Activated CD4-positive, alpha-beta memory T cell treated with anti-CD3 and anti-CD28 coated beads, Interleukin-2, amount 10 ng/mL, durations not matched to agents 7 days and 5 days (primary cell): ENCODE results near the gene ZNF697. TPM values are rescaled to one million over a fixed set of nuclear protein-coding genes. Genes with fewer than 3 reads are reported as not detected.
A peak's percentile ranks its signal among the peaks of the same experiment; 100 is the strongest.

Source experiments
- CTCF ChIA-PET: fragments of 350-600 bp; sonication (Branson Sonifier 250); formaldehyde crosslinking; loops from one replicate; lab custom pipeline; 2021; ENCODE audit warnings: antibody characterized with exemption, inconsistent platforms; lab: Charles Lee
- POLR2A ChIA-PET: fragments of 350-600 bp; sonication (Branson Sonifier 250); formaldehyde crosslinking; loops from one replicate; lab custom pipeline; 2021; ENCODE audit warnings: antibody characterized with exemption; lab: Charles Lee
- DNase-seq: peaks from one replicate; pipeline ENCODE4 v3.0.0-alpha.2; 2020
- H3K27ac Mint-ChIP-seq: one replicate; pipeline ENCODE4 v1.8.0; 2021; ENCODE audit warnings: mild to moderate bottlenecking, mixed read lengths
- H3K27me3 Mint-ChIP-seq: one replicate; pipeline ENCODE4 v1.8.0; 2021; ENCODE audit warnings: mixed read lengths
- H3K36me3 Mint-ChIP-seq: one replicate; pipeline ENCODE4 v1.8.0; 2021; ENCODE audit warnings: low read depth, mixed read lengths
- H3K4me1 Mint-ChIP-seq: one replicate; pipeline ENCODE4 v1.8.0; 2021; ENCODE audit warnings: mixed read lengths
- H3K4me3 Mint-ChIP-seq: one replicate; pipeline ENCODE4 v1.8.0; 2021; ENCODE audit warnings: mild to moderate bottlenecking, mixed read lengths
- H3K9me3 Mint-ChIP-seq: one replicate; pipeline ENCODE4 v1.8.0; 2021; ENCODE audit warnings: mixed read lengths
- total RNA-seq, 2 experiments: library from RNA; stranded (reverse); gene quantifications; one replicate each; pipeline ENCODE4 v1.2.3, GENCODE V29; 2021

Gene ZNF697
- total RNA-seq, 2 experiments from 2014 or later = 0.13 to 0.15 TPM

DNA sequence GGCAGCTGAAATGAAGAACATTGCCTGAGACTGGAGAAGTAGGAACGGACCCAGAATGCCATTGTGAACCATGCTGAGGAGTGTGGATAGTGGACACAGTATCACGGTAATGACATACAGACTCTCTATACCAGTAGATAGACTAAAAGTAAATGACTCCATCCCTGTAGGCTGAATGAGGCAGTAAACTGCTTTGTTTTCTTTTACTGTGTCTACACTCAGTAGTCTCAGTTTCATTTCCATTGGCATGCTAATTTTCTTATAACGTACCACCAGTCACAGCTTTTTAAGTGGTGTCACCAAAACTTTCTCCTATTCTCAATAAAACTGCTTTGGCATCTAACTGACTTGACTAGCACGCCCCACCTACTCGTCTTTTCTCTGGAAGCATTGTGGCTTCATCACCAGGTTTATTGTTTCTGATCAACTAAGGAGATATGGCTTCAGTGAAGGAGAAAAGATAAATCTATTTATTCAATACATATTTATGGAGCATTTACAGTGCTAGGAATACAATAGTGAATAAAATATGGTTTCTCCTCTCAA is 8.4 kb upstream of the ZNF697 start:
- Mint-ChIP-seq H3K36me3 (no peaks in the 10 kb centered on the region), H3K4me1 (peaks cover under 1% of the 10 kb centered on the region), H3K27ac (no peak overlapping the region), H3K4me3 (no peak overlapping the region), H3K9me3 (no peaks in the 10 kb centered on the region), H3K27me3 (peaks cover 50% of the 10 kb centered on the region)
- no peak for DNase-seq
- ChIA-PET CTCF (interaction anchor here (1.5 to 1.6 kb wide), 2 partner anchors 19 to 22 kb away, joined by 3 to 6 read pairs; no protein-coding TSS in a partner anchor), POLR2A (no interaction called here)

DNA sequence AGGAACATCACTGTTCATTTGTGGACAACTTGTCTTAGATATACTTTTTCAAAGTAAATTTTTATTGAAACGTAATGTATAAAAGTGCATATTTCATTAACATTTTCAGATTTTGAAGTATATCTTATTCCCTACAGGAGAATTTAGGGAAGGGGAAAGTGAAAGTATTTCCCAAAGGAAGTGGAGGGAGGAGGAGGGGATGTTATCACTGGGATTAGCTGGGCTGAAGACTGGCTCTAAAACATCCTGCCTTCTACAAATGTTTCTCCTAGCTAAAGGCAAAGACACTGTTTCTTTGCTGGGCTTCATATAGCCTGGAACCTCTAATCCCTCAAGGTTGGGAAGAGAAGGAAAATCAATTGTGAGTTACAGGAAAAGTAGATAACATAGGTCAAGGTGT is 7.1 kb upstream of the ZNF697 start:
- Mint-ChIP-seq H3K9me3 (no peaks in the 10 kb centered on the region), H3K36me3 (no peaks in the 10 kb centered on the region), H3K27ac (no peak overlapping the region), H3K4me3 (no peak overlapping the region), H3K4me1 (no peaks in the 10 kb centered on the region), H3K27me3 (peaks cover 62% of the 10 kb centered on the region)
- CTCF ChIA-PET = interaction anchor here (1.3 to 1.6 kb wide), 2 partner anchors 20 kb away, joined by 6 read pairs; no protein-coding TSS in a partner anchor
- POLR2A ChIA-PET = no interaction called here
- DNase-seq = no peak

DNA sequence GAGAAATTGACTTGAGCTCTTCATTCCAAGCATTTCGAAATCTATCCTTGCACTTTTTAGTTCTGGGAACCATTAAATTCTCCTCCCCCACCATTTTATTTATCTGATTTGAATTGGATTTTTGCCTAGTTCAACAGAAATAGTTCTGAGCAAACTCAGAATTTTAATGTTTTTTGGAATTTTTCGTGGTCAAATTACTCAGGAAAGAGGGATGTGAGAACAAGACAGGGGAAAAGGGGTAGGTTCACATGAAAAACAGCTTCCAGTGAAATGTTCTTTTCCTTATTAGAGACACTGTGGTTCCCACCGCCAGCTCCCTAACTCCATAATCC is 5.7 kb upstream of the ZNF697 start:
- no peak overlapping the region for H3K27ac Mint-ChIP-seq
- H3K4me1 Mint-ChIP-seq = peaks cover 2% of the 10 kb centered on the region
- ChIA-PET POLR2A (no interaction called here), CTCF (interaction anchor here (1.3 kb wide), 1 partner anchor 22 kb away, joined by 6 read pairs; no protein-coding TSS in a partner anchor)
- no peaks in the 10 kb centered on the region for H3K9me3 Mint-ChIP-seq
- no peak for DNase-seq
- H3K36me3 Mint-ChIP-seq = no peaks in the 10 kb centered on the region
- no peak overlapping the region for H3K4me3 Mint-ChIP-seq
- peaks cover 65% of the 10 kb centered on the region for H3K27me3 Mint-ChIP-seq

DNA sequence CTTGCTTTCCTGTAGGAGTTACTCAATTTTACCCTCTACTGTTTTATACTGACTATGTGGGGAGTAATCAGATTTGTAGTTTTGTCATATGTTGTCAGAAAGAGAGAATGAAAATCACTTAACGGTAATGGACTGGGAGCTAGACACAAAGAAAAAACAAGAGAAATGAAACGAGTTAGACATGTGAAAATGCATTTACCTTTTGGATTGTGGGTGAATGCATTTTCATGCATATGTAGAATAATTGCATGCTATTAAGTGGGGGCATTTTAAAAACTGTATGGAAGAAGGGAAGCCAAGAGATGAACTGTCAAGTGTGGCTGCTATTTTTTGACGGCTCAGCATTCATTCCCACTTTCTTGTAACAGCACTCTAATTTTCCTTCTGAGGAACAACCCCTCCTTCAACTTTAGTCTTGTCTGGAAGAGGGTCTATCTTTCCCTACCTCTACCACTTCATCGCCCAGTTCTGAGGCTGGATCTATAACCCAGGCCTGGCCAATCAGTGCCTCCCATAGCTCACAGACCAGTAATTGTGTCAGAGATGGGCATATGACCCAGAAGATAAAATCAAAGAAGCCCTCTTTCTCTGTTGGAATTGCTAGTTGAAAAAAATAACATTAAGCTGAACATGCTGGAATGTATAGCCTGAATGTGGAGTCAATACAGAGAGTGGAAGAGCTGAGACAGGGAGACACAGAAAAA is 5.2 kb upstream of the ZNF697 start:
- H3K4me3 Mint-ChIP-seq = no peak overlapping the region
- CTCF ChIA-PET = no interaction called here

DNA sequence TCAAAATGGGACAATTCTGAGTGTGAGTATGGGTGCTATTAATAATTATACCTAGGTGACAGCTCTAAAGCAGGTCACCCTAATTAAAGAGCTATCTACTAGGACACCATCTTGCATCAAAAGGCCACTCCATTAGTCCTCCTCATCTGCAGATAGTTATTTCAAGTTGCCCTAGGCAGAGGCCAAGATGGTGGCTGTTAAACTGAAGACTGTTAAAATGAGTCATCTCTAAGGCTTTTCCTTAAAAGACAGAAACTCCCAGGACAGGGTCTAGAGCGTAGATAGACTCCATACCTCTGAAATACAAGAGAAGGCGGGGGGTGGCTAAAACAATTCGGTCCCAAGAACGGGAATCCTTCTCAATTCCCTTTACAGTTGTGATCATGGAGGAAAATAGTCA is 4.5 kb upstream of the ZNF697 start:
- Mint-ChIP-seq H3K36me3 (no peaks in the 10 kb centered on the region), H3K4me3 (no peak overlapping the region), H3K27me3 (peaks cover 71% of the 10 kb centered on the region), H3K9me3 (no peaks in the 10 kb centered on the region), H3K4me1 (peaks cover 7% of the 10 kb centered on the region), H3K27ac (no peak overlapping the region)
- DNase-seq = no peak
- ChIA-PET POLR2A (no interaction called here), CTCF (no interaction called here)

More for the DNA sequence above, 5.2 kb upstream of the ZNF697 start:
- POLR2A ChIA-PET = no interaction called here
- H3K4me1 Mint-ChIP-seq = peaks cover 4% of the 10 kb centered on the region
- no peaks in the 10 kb centered on the region for H3K36me3 Mint-ChIP-seq
- H3K9me3 Mint-ChIP-seq = no peaks in the 10 kb centered on the region
- peaks cover 66% of the 10 kb centered on the region for H3K27me3 Mint-ChIP-seq
- no peak for DNase-seq
- no peak overlapping the region for H3K27ac Mint-ChIP-seq

DNA sequence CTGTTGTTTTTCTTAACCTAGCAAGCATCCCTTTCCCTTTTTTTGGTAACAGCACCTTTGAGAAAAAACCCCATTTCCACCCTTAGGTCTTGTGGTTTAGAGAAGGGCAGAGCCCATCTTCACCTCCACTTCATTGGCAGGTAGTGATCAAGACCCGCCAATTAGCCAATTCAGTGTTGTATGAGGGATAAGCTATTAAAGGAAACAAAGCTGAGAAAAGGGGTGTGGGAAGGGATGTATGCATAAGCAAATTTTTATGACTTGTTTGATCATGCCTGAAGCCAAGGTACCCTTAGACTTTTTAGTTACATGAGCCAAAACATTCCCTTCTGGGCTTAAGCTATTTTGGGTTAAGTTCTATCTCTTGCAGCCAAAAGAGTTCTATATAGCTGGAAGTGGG is 3.6 kb upstream of the ZNF697 start:
- H3K27me3 Mint-ChIP-seq = peaks cover 75% of the 10 kb centered on the region
- no peaks in the 10 kb centered on the region for H3K36me3 Mint-ChIP-seq
- no peaks in the 10 kb centered on the region for H3K9me3 Mint-ChIP-seq
- H3K4me1 Mint-ChIP-seq = peaks cover 7% of the 10 kb centered on the region
- ChIA-PET POLR2A (no interaction called here), CTCF (interaction anchor here (1.1 kb wide), 1 partner anchor 40 kb away, joined by 3 read pairs; no protein-coding TSS in a partner anchor)
- no peak for DNase-seq
- H3K27ac Mint-ChIP-seq = no peak overlapping the region
- H3K4me3 Mint-ChIP-seq = no peak overlapping the region

DNA sequence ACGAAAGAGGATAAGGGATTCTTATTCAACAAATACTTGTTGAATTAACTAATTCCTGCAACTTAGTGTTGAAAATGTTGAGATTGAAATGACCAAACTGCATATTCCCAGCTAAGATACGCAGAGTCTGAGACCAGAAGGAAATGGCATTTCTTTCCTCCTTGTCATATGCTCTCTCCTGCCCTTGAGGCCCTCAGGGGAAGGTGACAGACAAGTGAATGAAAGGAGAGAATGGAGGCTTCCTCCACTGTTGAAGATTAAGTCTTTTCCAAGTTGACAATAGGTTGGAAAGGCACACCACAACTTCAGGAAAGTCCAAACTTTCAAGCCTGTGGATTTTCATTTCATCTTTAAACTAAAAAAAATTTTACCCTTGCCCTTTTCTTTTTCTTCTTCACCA is 3.1 kb upstream of the ZNF697 start:
- peaks cover 10% of the 10 kb centered on the region for H3K4me1 Mint-ChIP-seq
- DNase-seq = no peak
- CTCF ChIA-PET = interaction anchor here (1.1 kb wide), 1 partner anchor 39 kb away, joined by 3 read pairs; no protein-coding TSS in a partner anchor
- H3K27me3 Mint-ChIP-seq = peaks cover 77% of the 10 kb centered on the region
- POLR2A ChIA-PET = no interaction called here
- H3K9me3 Mint-ChIP-seq = no peaks in the 10 kb centered on the region
- H3K36me3 Mint-ChIP-seq = no peaks in the 10 kb centered on the region
- H3K27ac Mint-ChIP-seq = no peak overlapping the region
- H3K4me3 Mint-ChIP-seq = no peak overlapping the region

DNA sequence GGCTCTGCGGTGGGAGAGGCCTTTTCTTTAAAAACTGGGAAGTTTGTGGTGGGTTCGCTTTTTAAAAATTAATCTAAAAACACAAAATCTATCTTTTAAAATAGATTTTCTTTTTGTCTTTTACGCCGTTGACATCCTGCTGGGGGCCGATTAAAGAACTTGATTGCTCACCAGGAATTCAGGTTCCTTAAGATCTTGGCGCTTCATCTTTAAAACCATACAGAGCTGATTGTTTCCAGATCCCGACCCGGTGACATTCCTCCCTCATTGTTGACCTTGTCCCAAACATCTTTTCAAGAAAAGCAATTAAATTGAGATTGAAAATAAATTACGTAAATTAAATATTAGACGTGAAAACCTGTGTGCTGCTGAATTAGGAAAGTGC is 546 bp upstream of the ZNF697 start:
- H3K4me3 Mint-ChIP-seq = peak overlapping the region; percentile 61
- no peak overlapping the region for H3K27ac Mint-ChIP-seq
- H3K36me3 Mint-ChIP-seq = no peaks in the 10 kb centered on the region
- no peak for DNase-seq
- peaks cover 85% of the 10 kb centered on the region for H3K27me3 Mint-ChIP-seq
- ChIA-PET POLR2A (no interaction called here), CTCF (interaction anchor here (1.1 to 2.1 kb wide), 4 partner anchors 10 to 37 kb away, joined by 3 to 19 read pairs (median 5); no protein-coding TSS in a partner anchor)
- H3K9me3 Mint-ChIP-seq = no peaks in the 10 kb centered on the region
- H3K4me1 Mint-ChIP-seq = peaks cover 10% of the 10 kb centered on the region

DNA sequence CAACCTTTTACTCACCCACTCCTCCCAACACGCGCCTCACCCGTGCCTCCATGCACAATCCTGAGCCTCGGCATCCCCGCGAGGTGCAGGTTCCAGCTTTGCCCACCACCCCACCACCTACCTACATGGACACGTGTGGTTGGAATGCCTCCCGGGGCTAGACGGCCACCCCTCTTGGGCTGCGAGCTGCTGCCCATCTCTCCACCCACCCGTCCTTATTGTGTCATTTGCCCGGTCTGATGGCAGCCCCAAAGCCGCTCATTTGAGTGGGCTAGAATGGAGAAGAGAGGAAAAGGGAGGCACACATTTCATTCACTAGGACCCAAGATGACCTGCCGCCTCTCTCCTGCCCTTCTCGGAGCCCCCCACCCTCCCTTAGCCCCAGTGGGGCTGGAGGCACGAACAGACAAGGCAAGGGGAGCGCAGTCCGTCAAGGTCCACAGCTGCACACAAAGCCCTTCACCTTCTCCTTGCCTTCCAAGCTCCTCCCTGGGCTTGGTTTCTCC is 785 bp downstream of the ZNF697 start:
- peaks cover 10% of the 10 kb centered on the region for H3K4me1 Mint-ChIP-seq
- H3K27ac Mint-ChIP-seq = no peak overlapping the region
- ChIA-PET POLR2A (no interaction called here), CTCF (interaction anchor here (2.1 kb wide), 1 partner anchor 29 kb away, joined by 19 read pairs; no protein-coding TSS in a partner anchor)
- peaks cover 79% of the 10 kb centered on the region for H3K27me3 Mint-ChIP-seq
- H3K9me3 Mint-ChIP-seq = no peaks in the 10 kb centered on the region
- H3K4me3 Mint-ChIP-seq = peak overlapping the region; percentile 53
- no peaks in the 10 kb centered on the region for H3K36me3 Mint-ChIP-seq
- DNase-seq = no peak

DNA sequence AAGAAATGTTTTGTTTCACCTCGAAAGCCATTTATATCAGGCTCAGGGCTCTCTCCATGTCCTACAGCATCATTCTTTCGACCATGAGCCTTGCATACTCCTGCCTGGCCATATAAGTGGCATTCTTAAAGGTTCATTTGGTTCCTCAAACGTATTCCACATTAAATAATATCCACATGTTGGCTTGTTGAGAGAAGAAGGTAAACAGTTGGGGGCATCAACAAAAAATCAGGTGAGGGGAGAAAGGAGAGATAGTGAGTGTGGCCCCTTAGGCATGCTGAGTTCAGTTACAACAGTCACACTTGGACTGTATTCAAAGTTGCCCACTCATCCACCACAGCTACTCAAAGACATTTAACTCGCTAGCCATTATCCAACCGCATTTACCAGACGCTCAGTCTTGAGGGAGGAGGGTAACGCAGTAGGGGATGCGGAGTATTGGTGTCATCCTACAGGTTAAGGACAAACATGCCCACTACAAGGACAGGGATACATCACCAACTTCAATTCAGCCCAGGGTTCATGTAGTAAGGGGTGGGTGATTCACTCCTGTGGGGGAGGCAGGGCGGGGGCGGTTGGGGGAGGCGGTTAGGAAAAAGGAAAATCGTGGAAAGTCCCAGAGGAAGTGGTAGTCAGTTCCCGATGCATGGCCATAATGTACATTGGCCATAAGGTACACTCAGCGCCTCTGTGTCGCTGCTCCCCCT is 1.4 kb downstream of the ZNF697 start:
- Mint-ChIP-seq H3K4me3 (no peak overlapping the region), H3K27ac (no peak overlapping the region), H3K9me3 (no peaks in the 10 kb centered on the region), H3K36me3 (no peaks in the 10 kb centered on the region), H3K27me3 (peaks cover 80% of the 10 kb centered on the region), H3K4me1 (peaks cover 10% of the 10 kb centered on the region)
- ChIA-PET POLR2A (no interaction called here), CTCF (interaction anchor here (2.1 kb wide), 1 partner anchor 29 kb away, joined by 19 read pairs; no protein-coding TSS in a partner anchor)
- no peak for DNase-seq

DNA sequence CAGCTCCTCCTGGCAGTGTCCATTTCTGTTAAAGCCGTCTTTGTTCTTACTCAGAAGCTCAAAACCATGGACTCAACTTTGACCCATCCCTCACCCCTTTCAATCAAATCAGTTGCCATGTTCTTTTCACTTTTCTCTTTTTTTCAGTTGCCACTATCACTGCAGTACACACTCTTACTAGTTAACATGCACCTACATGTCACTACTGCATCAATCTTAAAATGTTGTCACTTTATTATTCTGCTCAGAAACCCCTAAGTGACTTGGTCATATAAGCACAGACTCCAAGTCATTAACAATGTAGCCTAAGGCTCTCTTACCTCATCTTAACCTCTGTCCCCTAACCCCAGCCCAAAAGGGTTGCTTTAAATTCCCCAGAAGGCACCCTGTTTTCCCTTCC is 9.0 kb downstream of the ZNF697 start:
- CTCF ChIA-PET = interaction anchor here (1.4 kb wide), 1 partner anchor 9 kb away, joined by 5 read pairs; the partner anchor contains the start of gene ZNF697
- no peaks in the 10 kb centered on the region for H3K9me3 Mint-ChIP-seq
- DNase-seq = no peak
- H3K4me1 Mint-ChIP-seq = peaks cover 1% of the 10 kb centered on the region
- H3K27me3 Mint-ChIP-seq = peaks cover 34% of the 10 kb centered on the region
- H3K36me3 Mint-ChIP-seq = no peaks in the 10 kb centered on the region
- POLR2A ChIA-PET = no interaction called here
- H3K27ac Mint-ChIP-seq = no peak overlapping the region
- no peak overlapping the region for H3K4me3 Mint-ChIP-seq

DNA sequence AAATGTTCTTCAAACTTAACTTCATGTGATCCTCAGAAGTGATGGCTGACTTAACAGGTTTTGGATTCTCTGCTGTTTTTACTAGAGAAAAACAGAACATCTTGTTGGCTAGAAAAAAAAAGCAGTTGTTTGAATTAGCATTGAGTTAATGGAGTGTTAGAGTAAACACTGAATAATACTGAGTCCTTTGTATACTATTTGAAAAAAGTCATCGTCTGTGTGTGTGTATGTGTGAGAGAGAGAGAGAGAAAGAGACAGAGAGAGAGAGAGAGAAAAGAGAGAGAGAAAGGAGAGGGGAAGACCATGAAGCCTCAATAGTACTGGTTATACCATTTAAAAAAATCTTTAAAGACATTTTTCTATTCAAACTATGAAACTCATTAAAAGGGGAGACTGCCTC is 10.4 kb downstream of the ZNF697 start:
- POLR2A ChIA-PET = no interaction called here
- CTCF ChIA-PET = no interaction called here
- Mint-ChIP-seq H3K36me3 (no peaks in the 10 kb centered on the region), H3K27ac (no peak overlapping the region), H3K4me1 (peaks cover 1% of the 10 kb centered on the region), H3K4me3 (no peak overlapping the region), H3K27me3 (peaks cover 35% of the 10 kb centered on the region), H3K9me3 (no peaks in the 10 kb centered on the region)
- DNase-seq = no peak

DNA sequence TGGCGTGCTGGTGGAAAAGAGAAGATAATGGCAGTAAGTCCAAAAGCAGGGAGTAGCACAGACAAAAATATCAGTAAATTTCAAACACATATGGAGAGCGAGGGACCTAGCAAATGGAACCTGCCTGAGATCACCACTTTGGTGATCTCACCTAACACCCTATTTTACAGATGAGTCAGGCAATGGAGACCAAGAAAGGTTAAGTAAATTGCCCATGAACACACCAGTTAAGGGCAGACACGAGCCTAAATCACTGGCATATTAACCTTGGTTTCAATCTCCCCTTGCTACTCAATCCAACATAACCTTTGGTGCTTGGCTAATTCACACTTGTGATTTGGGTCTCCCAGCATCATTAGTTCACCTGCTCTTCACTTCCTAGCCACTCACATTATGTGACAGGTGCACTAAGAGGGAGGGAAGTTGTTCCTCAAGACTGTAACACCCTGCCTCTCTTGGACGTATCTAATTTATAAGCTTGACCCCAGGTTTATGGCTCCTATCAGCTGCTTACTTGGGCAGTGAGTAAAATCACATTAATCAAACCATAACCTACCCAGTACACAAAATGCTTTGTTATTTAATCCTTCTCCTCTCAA is 11.5 kb downstream of the ZNF697 start:
- CTCF ChIA-PET = no interaction called here
- no peak for DNase-seq
- H3K9me3 Mint-ChIP-seq = no peaks in the 10 kb centered on the region
- H3K27me3 Mint-ChIP-seq = peaks cover 40% of the 10 kb centered on the region
- no peak overlapping the region for H3K4me3 Mint-ChIP-seq
- no peaks in the 10 kb centered on the region for H3K36me3 Mint-ChIP-seq
- no peak overlapping the region for H3K27ac Mint-ChIP-seq
- peaks cover 1% of the 10 kb centered on the region for H3K4me1 Mint-ChIP-seq
- POLR2A ChIA-PET = no interaction called here
